HG03558 (cell line): ENCODE measurements around the gene BCL2L1.
"Not testable (repeated sequence)": the region's sequence is repeated elsewhere in the genome, so short reads cannot be mapped to it uniquely, and the experiment has no call there.

ENCODE experiments used
- ATAC-seq: cut with Tn5 transposase; IDR thresholded peaks from one replicate; pipeline ENCODE4 v1.9.1; 2021; ENCODE audit warnings: moderate number of reproducible peaks; ENCODE audit not compliant: unreplicated experiment; ENCODE audit errors: extremely low read depth

BCL2L1 gene

GRCh38 chr20:31663838-31664695, 58.6 kb downstream of the BCL2L1 start:
- ATAC-seq: no peak

GRCh38 chr20:31663524-31663837, 59.2 kb downstream of the BCL2L1 start:
- no peak for ATAC-seq

GRCh38 chr20:31662372-31662854, 60.3 kb downstream of the BCL2L1 start:
- ATAC-seq: no peak

GRCh38 chr20:31661625-31662371, 60.9 kb downstream of the BCL2L1 start:
- no peak for ATAC-seq

GRCh38 chr20:31654534-31654933, 68.1 kb downstream of the BCL2L1 start:
- no peak for ATAC-seq

- ATAC-seq: no peak
Observed at GRCh38 chr20:31653561-31653960, 69.1 kb downstream of the BCL2L1 start.

- ATAC-seq: no peak
Observed at GRCh38 chr20:31652917-31653396, 69.7 kb downstream of the BCL2L1 start.

GRCh38 chr20:31648104-31648503, 74.6 kb downstream of the BCL2L1 start:
- ATAC-seq: not testable (repeated sequence)

GRCh38 chr20:31644701-31645100, 78.0 kb downstream of the BCL2L1 start:
- no peak for ATAC-seq

GRCh38 chr20:31643522-31643921, 79.1 kb downstream of the BCL2L1 start:
- no peak for ATAC-seq

- ATAC-seq: no peak
Observed at GRCh38 chr20:31642837-31643236, 79.8 kb downstream of the BCL2L1 start.

GRCh38 chr20:31641391-31641790, 81.3 kb downstream of the BCL2L1 start:
- no peak for ATAC-seq

GRCh38 chr20:31640259-31640658, 82.4 kb downstream of the BCL2L1 start:
- no peak for ATAC-seq

- no peak for ATAC-seq
Observed at GRCh38 chr20:31638816-31639215, 83.9 kb downstream of the BCL2L1 start.

- no peak for ATAC-seq
Observed at GRCh38 chr20:31638317-31638716, 84.4 kb downstream of the BCL2L1 start.

GRCh38 chr20:31637660-31638059, 85.0 kb downstream of the BCL2L1 start, which contains the start of gene COX4I2:
TSS of gene COX4I2 (plus strand) at chr20:31637912. CDS start at chr20:31639018, 1,106 bp downstream.
- no peak for ATAC-seq

- ATAC-seq: no peak
Observed at GRCh38 chr20:31633339-31633914, 89.2 kb downstream of the BCL2L1 start.

GRCh38 chr20:31632548-31633338, 89.9 kb downstream of the BCL2L1 start:
- no peak for ATAC-seq

GRCh38 chr20:31630187-31630790, 92.4 kb downstream of the BCL2L1 start:
- no peak for ATAC-seq

GRCh38 chr20:31628057-31628456, 94.6 kb downstream of the BCL2L1 start:
- ATAC-seq: not testable (repeated sequence)
